DMS 273 treated with DMSO at 0.1 percent for 48 hours (cell line): ENCODE measurements around the gene ABCC8.

Experiments
- DNase-seq: peaks from one replicate; lab custom pipeline; 2025; lab: John Stamatoyannopoulos, UW

ABCC8 gene

DNA sequence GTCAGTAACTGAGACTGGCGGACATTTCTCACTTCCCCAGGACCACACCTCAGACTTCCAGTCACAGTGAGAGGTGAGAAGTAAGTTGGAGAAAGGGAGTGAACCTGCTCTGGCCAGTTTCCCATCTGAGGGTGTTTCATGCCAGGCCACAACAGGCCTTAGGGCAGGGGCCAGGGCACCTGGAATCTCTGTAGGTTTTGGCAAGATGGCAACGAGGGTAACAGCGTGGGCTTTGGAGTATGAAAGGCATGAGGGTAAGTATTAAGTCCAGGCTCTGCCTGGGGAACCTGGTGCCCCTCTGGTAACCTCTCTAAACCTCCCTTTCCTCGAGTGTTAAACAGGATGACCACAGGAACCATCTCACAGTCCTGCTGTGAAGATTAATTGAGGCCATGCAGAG lies 28.5 kb upstream of the ABCC8 start:
- no peak for DNase-seq

- DNase-seq, result peak; percentile 40
Measured at GRCh38 chr11:17504330-17505107, 27.9 kb upstream of the ABCC8 start.

- no peak for DNase-seq
Measured at GRCh38 chr11:17502630-17503029, 26.0 kb upstream of the ABCC8 start.

GRCh38 chr11:17500673-17501072 lies 24.0 kb upstream of the ABCC8 start:
- DNase-seq, result no peak

GRCh38 chr11:17498475-17498874 lies 21.8 kb upstream of the ABCC8 start:
- no peak for DNase-seq

DNA sequence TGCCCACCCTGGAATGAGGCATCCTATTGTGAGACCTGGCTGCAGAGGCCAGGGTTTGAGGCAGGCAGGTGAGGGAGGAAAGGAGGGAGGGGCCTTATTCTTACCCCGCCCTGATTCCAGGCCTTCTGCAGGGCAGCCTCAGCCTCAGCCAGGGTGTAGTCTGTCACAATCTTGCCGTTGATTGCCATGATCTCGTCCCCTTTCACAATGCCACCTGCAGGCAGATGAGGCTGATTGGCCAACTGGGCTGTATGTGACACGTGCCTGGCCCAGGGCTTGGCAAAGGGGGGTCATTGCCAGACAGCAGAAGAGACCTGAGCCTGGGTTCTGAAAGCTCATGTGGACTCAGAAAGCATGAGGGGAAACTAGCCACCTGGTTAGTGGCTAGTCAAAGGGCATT lies 21.4 kb upstream of the ABCC8 start:
- no peak for DNase-seq

- DNase-seq, result no peak
Measured at GRCh38 chr11:17496406-17496805, 19.8 kb upstream of the ABCC8 start.

GRCh38 chr11:17494019-17494418 lies 17.4 kb upstream of the ABCC8 start:
- DNase-seq, result no peak

DNA sequence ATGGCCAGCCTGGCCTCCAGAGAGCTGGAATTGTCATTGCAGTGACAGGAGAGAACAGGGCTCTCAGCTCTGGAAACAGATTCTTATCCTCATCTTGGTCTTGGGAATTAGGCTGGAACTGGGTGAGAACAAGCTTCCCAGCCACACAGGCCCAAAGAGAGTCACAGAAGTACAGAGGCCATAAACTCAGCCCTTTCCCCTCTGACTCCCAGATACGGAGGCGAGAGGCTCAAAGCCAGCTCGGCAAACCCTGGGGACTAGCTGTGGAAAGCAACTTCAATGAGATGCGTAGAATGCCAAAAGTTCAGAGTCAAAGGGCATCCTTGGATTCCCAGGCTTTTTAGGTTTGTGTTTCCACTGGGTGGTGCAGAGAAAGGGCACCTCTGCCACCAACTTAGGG lies 14.3 kb upstream of the ABCC8 start:
- no peak for DNase-seq

- no peak for DNase-seq
Measured at GRCh38 chr11:17490232-17490631, 13.6 kb upstream of the ABCC8 start.

- DNase-seq, result no peak
Measured at GRCh38 chr11:17489751-17490150, 13.1 kb upstream of the ABCC8 start.

DNA sequence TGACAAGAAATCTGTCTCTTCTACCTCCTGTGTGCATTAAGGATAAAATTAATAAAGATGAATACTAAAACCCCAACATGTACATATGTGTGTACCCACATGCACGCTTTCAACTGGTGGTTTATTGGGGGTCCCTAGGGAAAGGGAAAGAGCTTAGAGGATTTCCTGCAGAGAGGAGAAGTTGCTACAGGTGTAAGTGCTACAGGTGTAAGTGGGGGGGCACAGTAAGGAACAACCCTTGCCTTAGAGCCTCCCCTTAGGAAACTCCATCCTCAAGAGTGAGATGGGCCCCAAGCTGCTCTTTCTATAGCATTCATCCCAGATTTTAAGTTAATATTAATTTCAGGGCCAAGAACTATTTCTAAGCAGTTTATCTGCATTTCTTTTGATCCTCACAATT lies 11.9 kb upstream of the ABCC8 start:
- no peak for DNase-seq

DNA sequence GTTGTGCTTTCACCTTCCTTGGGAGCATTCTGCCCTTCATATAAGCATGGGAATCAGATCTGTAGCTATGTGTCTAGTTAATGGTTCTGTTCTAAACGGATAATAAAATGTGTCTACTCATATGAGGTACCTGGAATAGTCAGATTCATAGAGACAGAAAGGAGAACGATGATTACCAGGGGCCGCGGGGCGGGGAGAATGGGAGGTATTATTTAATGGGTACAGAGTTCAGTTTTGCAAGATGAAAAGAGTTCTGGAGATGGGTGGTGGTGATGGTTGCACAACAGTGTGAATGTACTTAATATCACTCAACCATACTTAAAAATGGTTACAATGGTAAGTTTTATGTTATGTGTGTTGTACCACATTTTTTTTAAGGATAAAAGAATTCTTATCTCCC lies 10.0 kb upstream of the ABCC8 start:
- no peak for DNase-seq

- no peak for DNase-seq
Measured at GRCh38 chr11:17483505-17483904, 6.9 kb upstream of the ABCC8 start.

- DNase-seq, result no peak
Measured at GRCh38 chr11:17481905-17482304, 5.3 kb upstream of the ABCC8 start.

- DNase-seq, result peak; percentile 2
Measured at GRCh38 chr11:17479284-17480214, 2.9 kb upstream of the ABCC8 start.

DNA sequence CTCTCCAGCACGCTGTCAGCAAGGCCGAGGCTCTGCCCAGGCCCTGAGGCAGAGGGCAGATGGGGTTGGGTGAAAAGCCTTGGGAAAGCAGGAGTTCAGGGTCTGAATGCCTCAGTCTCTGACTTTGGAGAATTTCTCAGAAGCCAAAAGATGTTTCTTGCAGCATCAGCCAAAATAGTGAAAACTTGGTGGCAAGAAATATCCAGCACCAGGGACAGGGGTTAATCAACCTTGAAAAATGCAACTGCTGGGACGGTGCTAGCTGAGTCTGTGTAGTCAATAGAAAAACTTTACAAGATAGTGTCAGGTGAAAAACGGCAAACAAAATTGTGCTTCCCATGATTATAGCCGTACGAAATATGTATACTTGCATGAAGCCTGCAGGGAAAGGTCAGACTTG lies 1.4 kb upstream of the ABCC8 start:
- no peak for DNase-seq

DNA sequence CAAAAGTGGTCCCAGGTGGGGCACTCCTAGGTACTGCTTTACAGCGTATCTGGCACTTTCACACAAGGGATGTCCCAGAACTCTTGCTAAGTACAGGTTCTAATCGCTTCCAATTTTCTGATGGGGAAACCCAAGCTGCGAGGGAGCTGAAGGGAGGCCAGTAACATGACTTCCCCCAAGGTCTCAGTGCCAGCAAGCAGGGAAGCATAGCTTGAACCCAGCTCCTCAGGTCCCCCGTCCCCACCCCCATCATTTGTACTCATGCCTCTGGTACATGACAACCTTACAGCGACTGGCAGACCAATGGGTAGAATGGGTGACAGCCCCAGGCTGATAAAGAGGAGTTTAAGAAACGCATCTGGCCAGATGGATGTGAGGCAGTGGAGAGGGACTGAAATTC lies 716 bp upstream of the ABCC8 start:
- DNase-seq, result no peak

- DNase-seq, result no peak
Measured at GRCh38 chr11:17477084-17477333, 364 bp upstream of the ABCC8 start.

DNA sequence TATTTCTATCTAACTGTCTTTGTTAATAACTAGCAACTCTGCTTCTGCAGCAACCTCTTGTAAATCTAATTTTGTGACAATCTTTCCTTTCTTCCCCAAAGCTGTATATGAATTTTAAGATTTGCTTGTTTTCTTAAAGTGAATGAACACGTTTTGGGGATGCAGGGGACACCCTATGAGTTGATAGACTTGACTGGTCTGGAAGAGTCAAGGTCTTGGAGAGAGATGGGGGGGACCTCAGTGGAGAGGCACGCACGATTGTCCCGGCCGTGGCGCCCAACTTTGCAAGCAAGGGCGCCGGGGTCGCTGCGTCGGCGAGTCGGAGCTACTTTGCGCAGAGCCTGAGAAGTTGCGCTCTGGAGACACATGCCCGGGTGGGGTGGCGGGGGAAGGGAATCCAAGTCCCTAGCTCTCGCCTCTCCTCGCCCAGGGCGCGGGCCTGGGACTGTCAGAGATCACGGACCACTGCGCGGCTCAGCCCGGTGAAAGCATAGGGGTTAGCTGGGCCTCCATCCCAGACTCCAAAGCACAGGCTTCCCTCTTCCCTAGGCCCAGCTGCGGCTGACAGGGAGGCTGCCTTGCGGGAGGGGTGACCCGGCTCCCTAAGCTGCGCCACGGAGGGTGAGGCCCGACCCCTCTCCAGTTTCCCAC lies 854 bp downstream of the ABCC8 start:
- DNase-seq, result no peak

GRCh38 chr11:17473071-17473744 lies 3.4 kb downstream of the ABCC8 start:
- peak; percentile 38 for DNase-seq

DNA sequence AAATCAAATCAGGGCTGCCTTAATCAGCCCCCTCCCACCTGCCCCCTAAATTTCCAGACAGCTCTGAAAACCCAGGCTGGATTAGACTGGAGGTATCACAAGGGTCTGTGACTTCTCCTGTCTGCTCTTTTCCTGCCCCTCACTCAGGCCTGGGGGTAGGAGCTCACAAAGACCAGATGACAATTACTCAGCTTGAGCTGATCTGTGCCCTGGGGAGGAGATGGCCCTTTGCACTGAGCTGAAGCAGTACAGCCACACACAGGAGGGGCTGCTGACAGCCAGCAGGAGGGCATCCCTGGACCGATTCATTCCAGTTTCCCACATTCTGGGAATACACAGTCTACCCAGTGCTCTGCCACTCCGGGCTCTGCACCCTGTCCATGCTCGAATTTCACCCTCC lies 4.2 kb downstream of the ABCC8 start:
- DNase-seq, result no peak

GRCh38 chr11:17471501-17471900 lies 5.1 kb downstream of the ABCC8 start:
- no peak for DNase-seq
